CD4-positive, alpha-beta T cell treated with Interleukin-2 at 100 ng/mL for 4 hours (primary cell): ENCODE data around the gene TFIP11.
"Not testable (repeated sequence)": the region's sequence is repeated elsewhere in the genome, so short reads cannot be mapped to it uniquely, and the experiment has no call there.

ENCODE experiments used
- DNase-seq: peaks from one replicate; pipeline ENCODE4 v3.0.0-alpha.2; 2020; ENCODE audit warnings: low spot score

The TFIP11 gene

DNA sequence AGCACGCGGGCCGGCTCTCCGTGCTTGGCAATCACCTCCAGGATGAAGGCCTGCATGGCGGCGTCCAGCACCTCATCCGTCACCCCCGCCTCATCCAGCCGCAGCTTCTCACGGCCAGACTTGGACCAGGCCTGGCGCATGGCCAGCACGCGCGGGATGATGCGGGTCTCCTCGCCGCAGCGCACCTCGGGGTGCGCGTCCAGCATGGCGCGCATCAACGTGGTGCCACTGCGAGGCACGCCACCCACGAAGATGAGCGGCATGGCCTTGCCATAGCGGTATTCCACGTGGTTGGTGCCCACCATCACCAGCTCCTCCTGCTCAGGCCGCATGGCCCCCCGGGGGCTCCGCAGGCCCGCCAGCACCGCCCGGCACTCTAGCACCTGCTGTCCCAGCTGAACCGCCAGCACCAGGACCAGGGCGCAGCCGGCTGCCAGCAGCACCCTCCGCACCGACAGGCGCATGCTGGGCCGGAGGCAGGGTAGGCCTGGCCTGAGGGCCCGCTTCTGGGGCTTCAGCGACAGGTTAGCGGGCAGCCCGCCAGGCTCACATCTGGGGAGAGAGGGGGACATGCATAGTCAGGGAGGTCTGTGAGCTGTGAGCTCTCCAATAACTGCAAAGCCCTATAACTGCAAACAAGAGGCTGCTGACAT lies 29.0 kb upstream of the TFIP11 start:
- DNase-seq = no peak

DNA sequence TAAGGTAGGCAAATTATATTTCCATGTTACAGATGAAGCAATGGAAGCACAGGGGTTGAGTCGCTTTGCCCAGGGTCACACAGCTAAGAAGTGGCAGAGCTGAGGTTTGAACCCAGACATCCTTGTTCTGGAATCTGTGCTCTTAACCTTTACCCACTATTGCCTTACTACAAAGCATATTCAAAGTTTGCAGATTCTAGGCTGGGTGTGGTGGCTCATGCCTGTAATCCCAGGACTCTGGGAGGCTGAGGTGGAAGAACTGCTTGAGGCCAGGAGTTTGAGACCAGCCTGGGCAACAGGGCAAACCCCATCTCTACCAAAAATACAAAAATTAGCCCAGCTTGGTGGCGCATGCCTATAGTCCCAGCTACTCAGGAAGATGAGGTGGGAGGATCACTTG lies 27.8 kb upstream of the TFIP11 start:
- DNase-seq = no peak

DNA sequence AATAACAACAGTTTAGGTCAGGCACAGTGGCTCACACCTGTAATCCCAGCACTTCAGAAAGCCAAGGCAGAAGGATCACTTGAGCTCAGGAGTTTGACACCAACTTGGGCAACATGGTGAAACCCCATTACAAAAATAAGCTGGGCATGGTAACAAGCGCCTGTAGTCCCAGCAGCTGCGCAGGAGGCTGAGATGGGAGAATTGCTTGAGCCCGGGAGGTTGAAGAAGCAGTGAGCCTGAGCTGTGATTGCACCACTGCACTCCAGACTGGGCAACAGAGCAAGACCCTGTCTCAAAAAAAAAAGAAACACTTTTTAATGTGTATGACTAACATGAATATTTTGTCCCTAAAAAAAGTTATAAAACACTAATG lies 24.5 kb upstream of the TFIP11 start:
- DNase-seq = no peak

DNA sequence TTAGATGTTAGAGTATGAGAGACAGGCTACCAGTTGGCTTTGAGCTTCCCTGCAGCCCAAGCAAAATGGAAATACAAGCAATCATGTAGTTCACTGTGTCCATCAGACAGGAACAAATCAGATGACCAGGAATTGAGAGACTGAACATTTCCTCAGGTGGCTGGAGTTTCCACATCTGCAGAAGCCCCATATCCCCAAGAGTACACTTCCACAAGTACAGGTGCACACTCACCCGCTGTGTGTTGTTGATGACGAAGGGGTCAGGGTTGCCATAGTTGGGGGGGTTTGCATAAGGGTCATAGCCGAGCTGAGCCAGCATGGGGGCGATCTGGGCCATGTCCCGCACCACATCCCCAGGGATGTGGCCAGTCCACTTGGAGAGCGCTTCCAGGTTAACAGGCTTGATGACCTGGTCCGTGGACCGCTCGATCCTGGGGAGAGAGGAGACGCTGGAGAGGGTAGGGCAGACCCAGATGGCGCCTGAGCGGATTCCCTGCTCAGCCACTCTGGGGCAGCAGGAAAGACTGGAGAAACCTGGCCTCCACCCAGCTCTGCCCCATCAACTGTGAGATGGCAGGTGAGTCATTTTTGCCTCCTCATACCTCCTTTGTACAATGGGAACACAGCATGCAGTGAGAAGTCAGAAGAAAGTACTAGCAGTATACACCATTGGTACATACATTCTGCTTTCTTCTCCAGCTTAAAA lies 23.9 kb upstream of the TFIP11 start:
- DNase-seq = no peak

DNA sequence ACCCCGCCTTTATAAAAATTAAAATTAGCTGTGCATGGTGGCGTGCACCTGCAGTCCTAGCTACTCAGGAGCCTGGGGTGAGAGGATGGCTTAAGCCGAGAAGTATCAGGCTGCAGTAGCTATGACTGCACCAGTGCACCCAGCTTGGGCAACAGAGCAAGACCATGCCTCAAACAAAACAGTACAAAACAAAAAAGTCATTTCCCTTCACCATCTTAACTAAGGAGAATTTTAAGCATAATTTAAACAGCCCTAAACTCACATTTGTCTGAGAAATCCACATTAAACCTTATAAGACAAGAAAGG lies 23.3 kb upstream of the TFIP11 start:
- DNase-seq = no peak

DNA sequence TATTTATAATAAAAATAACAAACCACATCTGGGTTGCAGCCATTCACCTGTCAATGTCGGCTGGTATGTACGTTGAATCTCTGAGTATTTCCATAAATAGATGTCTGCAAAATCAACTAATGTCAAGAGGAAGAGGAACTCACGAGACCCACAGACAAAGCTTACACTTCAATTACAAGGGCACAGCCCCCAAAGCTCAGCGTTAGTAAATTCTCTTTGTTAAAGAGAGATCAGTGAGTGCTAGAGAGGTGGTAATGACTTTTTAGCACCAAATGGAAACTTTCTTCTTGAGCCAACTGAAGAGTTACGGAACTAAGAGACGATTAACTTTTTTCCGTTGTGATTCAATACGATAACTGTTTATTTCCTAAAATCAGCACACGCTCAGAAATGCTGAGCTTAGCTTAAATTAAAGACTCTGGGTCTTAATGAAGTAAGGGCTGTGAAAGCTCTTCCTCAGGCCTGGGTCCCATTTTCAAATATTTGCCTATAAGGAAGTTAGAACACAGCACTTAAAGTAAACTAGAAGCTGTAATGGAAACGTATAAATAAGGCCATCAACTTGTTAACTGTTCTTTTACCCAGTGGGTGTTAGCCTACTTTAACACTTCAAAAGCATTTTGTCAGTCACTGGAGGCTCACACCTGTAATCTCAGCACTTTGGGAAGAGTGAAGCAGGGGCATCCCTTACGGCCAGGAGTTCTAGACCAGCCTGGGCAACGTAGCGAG lies 22.8 kb upstream of the TFIP11 start:
- no peak for DNase-seq

DNA sequence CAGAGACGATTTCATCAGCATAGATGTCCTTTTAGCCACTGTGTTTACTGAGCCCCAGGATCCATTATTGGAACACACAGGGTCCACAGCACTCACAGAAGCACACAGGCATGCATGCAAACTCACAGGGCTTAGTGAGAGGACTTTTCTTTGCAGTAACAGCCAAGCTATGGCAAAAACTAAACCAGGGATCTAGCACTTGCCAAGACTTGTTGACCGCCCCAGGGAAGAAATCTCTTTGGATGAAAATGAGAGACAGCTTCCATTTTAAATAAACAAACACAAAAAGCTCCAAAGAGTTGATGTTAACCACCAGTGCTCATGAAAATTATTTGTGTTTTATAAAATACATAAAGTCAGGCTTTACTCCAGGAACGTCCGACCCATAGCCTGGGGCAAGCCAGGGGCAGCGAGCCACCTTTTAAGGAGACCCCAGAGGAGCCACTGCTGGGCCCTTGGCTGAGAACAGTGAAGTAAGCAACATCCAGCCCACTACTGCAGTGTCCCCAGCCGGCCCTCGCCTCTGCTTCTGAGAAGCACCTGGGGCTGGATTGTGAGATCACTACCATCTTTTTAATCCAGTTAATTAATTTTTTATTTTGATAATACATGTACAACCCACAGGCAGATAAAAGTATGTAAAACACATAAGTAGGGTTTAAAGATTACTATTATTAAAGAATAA lies 22.0 kb upstream of the TFIP11 start:
- no peak for DNase-seq

DNA sequence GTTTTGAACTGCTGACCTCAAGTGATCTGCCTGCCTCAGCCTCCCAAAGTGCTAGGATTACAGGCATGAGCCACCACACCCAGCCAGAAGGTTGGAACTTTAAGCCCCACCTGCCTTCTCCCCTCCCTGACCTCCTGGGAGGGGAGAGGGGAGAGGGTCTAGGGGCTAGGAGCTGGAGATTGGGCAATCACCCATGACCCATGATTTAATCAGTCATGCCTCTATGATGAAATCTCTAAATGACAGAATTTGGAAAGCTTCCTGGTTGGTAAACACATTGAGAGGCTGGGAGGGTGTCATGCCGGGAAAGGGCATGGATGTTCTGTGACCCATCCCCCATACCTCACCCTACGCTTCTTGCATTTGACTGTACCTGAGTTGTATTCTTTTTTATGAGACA lies 17.1 kb upstream of the TFIP11 start:
- no peak for DNase-seq

DNA sequence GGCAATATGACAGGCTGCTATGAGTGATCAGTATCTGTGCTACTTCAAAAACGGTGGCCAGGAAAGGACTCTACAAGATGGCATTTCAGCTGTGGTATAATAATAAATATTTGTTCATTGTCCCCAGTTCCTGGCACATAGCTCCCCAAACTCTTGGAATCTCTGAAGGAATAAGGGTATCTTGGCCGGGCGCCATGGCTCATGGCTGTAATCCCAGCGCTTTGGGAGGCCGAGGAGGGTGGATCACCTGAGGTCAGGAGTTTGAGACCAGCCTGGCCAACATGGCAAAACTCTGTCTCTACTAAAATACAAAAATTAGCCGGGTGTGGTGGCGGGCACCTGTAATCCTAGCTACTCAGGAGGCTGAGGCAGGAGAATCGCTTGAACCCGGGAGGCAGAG lies 16.2 kb upstream of the TFIP11 start:
- not testable (repeated sequence) for DNase-seq

DNA sequence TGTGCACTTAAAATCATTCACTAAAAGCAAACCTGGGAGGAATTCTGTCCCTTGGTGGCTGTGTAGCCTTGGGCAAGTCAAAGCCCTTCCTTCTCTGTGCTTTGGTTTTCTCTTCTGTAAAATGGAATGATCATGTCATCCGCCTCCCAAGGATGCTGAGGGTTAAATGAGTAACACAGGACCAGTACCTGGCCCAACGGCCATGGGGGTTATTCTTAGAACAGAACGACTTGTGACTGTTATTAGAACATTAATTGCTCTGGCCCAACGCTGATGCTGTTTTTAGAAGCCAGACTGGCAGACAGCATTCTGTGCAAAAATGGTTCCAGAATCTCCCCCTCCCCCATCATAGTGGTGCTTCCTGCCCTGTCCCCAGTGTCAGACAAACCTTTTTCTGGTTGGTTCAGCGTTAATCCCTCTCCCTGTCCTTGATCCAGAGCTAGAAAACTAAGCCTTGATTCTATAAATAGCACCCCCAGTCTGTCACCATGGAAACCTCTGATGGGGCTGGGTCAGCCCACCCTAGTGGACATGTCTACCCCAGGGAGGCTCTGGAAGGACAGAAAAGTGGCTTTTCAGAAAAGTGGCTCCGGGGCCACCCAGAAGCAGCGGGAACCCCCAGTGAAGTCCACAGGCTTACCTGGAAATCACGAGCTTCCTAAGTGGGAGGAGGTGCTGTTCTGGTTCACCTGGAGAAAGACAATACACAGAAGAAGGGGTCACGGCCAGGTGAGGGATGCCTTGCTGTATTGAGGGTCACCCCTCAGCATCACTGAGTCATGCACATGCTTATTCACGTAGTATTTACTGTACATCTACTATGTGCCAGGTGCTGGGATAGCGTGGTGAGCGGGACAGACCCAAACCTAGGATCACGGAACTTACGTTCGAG lies 15.5 kb upstream of the TFIP11 start:
- no peak for DNase-seq

DNA sequence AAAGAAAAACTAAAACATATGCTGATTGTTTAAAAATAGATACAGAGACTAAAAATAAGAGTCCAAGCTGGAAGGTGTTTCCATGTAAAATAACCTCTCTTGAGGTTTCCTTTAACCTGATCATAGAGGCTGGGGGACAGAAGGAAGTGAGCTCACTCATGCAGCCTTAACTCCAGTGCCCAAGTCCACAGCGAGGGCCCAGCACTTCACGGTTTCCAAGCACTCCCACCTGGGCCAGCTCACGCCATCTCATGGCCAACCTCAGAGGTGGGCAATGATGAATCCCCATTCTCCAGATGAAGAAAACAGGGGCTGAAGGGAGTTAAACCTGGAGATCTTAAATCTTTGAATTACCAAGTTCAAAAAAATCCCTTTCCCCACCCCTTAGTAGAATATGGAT lies 14.9 kb upstream of the TFIP11 start:
- DNase-seq = no peak

DNA sequence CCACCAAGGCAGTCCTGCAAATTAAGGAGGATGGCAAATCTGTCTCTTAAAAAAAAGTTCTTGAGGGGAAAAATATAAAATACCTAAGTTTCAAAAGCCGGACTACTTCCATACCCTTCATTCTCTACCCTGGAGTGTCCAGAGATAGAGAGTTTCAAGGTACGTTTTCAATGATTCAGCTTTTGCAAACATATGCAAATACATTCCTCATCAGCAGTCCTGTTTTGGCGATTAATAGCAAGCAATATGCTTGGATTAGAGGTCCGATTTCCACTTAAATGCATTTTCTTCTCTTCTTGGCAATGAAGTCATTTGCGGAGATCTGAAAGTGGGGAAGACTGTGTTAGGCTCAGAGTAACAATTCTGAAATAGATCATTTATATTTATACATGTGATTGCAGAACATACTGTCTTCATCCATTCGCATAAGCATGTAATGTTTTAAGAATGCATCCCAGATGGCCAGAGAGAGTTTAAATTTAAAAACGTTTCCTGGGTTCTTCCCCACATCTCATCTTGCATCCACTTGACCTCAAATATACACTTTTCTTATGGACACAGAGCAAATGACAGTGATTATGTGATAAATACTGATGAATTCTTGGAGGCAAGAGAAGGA lies 13.8 kb upstream of the TFIP11 start:
- DNase-seq = no peak

DNA sequence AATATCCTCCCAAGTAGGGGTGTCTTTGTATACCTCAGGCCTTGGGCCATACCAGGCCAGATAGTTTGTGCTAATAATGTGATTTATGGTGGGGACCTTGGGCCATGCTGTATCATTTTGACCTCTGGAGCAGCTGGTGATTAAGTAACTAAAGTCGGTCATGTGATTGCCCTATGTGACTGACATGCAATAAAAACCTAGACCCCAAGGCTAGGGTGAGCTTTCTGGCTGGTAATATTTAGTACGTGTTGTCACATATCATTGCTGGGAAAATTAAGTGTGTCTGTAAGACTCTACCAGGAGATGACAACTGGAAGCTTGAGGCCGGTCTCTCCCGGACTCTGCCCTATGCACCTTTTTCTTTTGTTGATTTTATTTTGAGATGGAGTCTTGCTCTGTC lies 12.6 kb upstream of the TFIP11 start:
- DNase-seq = no peak

DNA sequence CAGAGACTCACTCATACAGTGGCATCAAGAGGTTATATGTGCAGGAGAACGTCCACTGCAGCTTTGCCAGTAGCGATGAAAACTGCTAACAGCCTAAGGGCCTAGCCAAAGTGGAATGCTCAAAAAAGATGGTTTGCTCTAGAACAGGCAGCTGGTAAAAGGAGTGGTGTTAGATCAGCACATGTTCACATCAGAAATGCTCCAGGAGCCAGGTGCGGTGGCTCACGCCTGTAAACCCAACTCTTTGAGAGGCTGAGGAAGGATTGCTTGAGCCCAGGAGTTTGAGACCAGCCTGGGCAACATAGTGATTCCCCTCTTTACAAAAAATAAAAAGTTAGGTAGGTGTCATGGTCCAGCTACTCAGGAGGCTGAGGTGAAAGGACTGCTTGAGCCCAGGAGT lies 10.3 kb upstream of the TFIP11 start:
- DNase-seq = no peak

DNA sequence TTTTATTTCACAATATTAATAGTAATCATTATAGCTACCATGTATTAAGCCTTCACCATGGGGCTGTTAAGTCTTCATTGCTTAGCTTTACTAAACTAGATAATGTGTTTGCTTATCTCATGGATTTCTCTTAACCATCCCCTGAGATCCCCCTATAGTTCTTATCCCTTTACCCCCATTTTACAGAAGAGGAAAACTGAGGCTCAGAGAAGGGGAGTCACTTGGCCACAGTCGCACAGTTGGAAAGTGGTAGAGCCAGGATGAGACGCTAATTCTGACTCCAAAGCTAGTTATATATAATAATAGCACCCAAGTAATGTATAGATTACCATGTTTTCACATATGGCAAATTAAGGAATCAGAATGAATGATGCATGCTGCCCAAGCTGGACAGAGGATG lies 9.7 kb upstream of the TFIP11 start:
- DNase-seq = no peak

DNA sequence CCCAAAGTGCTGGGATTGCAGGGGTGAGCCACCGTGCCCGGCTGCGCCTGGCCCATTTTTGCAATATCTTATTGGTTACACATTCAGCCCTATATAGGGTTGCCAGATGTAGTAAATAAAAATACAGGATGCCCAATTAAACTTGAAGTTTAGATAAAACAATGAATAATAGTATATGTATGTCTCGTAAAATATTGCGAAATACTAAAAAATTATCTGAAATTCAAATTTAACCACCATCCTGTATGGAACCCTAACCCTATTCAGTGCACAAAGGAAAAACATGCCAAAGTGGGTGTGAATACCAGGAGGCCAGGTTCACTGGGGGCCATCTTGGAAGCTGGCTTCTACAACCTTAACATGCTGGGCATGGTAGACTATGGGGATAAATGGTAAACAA lies 5.2 kb upstream of the TFIP11 start:
- no peak for DNase-seq

DNA sequence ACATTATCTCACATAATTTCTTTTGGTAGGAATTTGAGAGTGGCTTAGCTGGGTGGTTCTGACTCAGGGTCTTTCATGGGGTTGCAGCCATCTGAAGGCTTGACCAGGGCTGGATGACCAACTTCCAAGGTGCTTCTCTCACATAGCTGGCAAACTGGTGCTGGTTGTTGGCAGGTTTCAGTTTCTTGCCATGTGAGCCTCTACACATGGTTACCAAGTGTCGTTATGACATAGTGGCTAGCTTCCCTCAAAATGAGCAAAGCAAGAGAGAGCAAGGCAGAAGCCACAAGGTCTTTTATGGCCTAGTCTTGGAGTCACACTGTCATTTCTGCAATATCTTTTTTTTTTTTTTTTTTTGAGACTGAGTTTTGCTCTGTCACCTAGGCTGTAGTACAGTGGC lies 4.2 kb upstream of the TFIP11 start:
- no peak for DNase-seq

DNA sequence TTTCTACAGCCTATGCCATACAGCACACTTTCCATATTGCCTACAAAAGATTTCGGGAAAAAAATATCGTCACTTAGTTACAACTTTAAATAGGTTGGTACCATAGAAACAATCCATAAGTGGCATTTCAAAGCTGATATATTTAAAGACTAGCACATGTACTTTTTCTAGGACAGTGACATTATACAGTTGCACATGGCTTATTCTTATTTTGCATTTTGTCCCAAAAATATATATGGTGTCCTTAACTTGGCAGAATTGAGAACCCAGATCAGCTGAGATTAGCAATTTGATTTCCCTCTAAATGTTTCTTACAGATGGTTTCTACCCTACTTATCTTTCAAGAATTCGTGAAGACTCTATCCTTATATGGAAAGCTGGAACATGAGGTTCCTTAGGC lies 3.7 kb upstream of the TFIP11 start:
- DNase-seq = no peak

DNA sequence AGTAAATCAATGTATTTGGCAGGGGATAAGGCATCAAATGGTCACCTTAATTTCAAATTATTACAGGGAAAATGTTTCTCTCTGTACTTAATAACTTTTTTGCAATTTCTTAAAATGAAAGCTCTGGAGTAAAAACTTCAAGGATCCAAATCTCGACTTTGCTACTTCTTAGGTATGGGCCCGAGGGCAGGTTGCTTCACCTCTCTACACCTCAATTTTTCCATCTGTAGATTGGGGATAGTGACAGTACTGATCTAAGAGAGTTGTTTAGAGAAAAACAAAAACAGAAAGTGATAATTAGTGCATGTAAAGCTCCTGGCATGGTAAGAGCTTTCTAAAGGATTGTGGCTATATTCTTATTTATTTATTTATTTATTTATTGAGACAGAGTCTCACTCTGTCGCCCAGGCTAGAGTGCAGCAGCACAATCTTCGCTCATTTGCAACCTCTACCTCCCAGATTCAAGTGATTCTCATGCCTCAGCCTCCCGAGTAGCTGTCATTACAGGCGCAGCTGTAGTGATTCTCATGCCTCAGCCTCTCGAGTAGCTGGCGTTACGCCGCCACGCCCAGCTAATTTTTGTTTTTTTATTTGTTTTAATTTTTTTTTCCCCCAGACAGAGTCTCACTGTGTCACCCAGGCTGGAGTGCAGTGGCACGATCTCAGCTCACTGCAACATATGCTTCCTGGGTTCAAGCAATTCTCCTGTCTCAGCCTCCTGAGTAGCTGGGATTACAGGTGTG lies 2.3 kb upstream of the TFIP11 start:
- DNase-seq = no peak

DNA sequence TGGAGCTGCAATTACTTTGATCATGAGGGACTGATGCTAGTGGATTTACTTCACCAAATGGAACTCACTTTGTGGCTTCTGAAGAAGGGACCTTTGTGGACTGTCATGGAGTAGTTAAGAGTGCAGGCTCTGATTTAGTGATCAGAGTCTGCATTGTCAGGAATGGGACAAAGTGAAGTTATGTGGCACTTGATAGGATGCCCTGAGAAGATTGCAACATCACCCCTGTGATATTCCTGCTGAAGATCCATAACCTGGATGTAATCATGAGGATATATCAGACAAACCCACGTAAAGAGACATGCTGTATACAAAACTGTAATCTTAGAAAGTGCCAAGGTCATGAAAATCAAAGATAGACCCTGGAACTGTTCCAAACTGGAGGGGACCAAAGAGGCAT lies 1.6 kb upstream of the TFIP11 start:
- no peak for DNase-seq

DNA sequence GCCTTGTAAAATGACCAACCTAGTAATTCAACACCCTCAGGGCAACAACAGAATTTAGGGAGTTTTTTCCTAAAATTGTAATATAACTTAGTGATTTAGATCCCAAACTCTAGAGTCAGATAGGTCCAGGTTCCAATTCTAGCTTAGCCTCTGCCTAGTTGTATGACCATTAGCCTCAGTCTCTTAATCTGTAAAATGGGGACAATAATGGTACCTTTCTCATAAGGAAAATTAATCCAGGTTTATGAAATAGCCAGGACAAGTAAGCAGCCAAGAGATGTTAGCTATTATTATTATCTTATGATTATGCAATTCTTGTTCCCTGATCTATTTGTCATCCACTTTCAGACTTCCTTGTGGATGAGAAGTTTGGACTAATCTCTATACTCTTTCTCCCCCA lies 4.1 kb downstream of the TFIP11 start:
- DNase-seq = no peak
